GM19463 (cell line): ENCODE results near the gene PPP1CB.

Experiments
- ATAC-seq: cut with Tn5 transposase; IDR thresholded peaks from one replicate; pipeline ENCODE4 v1.9.1; 2021; ENCODE audit warnings: mild to moderate bottlenecking, moderate library complexity; ENCODE audit not compliant: unreplicated experiment

PPP1CB gene

DNA sequence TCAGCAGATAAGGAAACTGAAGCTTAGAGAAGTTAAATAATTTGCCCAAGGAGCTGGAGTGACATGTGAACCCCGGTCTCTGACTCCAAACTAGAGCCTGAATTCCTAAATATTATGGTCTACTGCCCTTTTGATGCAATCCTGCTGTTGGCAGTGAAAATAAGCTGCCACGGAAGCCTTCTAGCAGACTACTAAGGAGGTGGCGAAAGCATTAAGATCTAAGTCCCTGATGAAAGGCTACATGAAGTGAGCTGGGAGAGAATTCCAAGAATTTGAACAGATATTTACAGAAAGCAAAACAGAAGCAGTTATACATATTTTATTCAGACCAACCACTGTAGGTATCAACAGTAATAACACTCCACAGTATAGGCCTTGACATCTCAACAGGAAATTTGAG, 90.4 kb downstream of the PPP1CB start:
- no peak for ATAC-seq
